IMR-90 (cell line): ENCODE measurements around the gene MMP21. TPM values are rescaled to one million over a fixed set of nuclear protein-coding genes. Genes with fewer than 3 reads are reported as not detected.

Source experiments
- ATAC-seq: fragments of 200-7000 bp; cut with Tn5 transposase; 2 replicates; pipeline ENCODE4 v1.9.1; 2020; ENCODE audit warnings: low read depth, mild to moderate bottlenecking, moderate library complexity
- BruUV-seq: library from RNA; stranded (reverse); fragments of 400-500 nt; replicated peaks from 2 replicates; lab custom pipeline; 2021; lab: Mats Ljungman, UMichigan
- CTCF ChIA-PET: fragments of 300-600 bp; formaldehyde crosslinking; extraction: SDS; loops from one replicate; lab custom pipeline; 2021; ENCODE audit warnings: antibody characterized with exemption; lab: Yijun Ruan, JAX
- POLR2A ChIA-PET: fragments of 300-600 bp; sonication (Branson Sonifier 250); formaldehyde crosslinking; loops from one replicate; lab custom pipeline; 2022; ENCODE audit warnings: antibody characterized with exemption; ENCODE audit not compliant: unreplicated experiment; lab: Charles Lee
- DNase-seq: peaks from one replicate; pipeline ENCODE4 v3.0.0; 2013
- H2AFZ ChIP-seq: replicated peaks from 2 replicates; pipeline ENCODE3; 2013; ENCODE audit warnings: low read length, mild to moderate bottlenecking; ENCODE audit not compliant: poor library complexity
- H2AK5ac ChIP-seq: 2 replicates; pipeline ENCODE4 v1.6.1; 2013; ENCODE audit warnings: low read depth, low read length, inconsistent platforms
- H2AK9ac ChIP-seq: replicated peaks from 2 replicates; pipeline ENCODE3; 2013; ENCODE audit warnings: mild to moderate bottlenecking, low read depth, low read length, moderate library complexity; ENCODE audit not compliant: poor library complexity
- H2BK120ac ChIP-seq: 2 replicates; pipeline ENCODE4 v1.6.1; 2013; ENCODE audit warnings: low read depth, low read length, inconsistent platforms
- H2BK15ac ChIP-seq: 3 replicates; pipeline ENCODE4 v1.6.1; 2013; ENCODE audit warnings: low read depth, low read length, inconsistent platforms
- H2BK20ac ChIP-seq: 2 replicates; pipeline ENCODE4 v1.6.1; 2013; ENCODE audit warnings: low read depth, mild to moderate bottlenecking, inconsistent platforms, low read length, moderate library complexity
- H2BK5ac ChIP-seq: 2 replicates; pipeline ENCODE4 v1.6.1; 2013; ENCODE audit warnings: mild to moderate bottlenecking, low read depth, low read length, inconsistent platforms; ENCODE audit not compliant: poor library complexity, severe bottlenecking
- H3K14ac ChIP-seq: replicated peaks from 2 replicates; pipeline ENCODE4 v1.6.1; 2013; ENCODE audit warnings: low read depth, low read length, inconsistent platforms
- H3K18ac ChIP-seq: 2 replicates; pipeline ENCODE4 v1.6.1; 2013; ENCODE audit warnings: low read depth, low read length, control low read depth
- H3K23ac ChIP-seq: 2 replicates; pipeline ENCODE4 v1.6.1; 2013; ENCODE audit warnings: low read depth, low read length, inconsistent platforms
- H3K27ac ChIP-seq: 2 replicates; pipeline ENCODE4 v1.5.1; 2013; ENCODE audit warnings: mild to moderate bottlenecking, control low read depth, low read length; ENCODE audit not compliant: insufficient read depth
- H3K27me3 ChIP-seq: 2 replicates; pipeline ENCODE4 v1.6.1; 2013; ENCODE audit warnings: low read length; ENCODE audit not compliant: control insufficient read depth, insufficient read depth
- H3K36me3 ChIP-seq: 2 replicates; pipeline ENCODE4 v1.6.1; 2013; ENCODE audit warnings: low read length, mixed read lengths; ENCODE audit not compliant: control insufficient read depth, insufficient read depth
- H3K4ac ChIP-seq: 2 replicates; pipeline ENCODE4 v1.6.1; 2013; ENCODE audit warnings: low read depth, low read length, inconsistent platforms
- H3K4me1 ChIP-seq: 2 replicates; pipeline ENCODE4 v1.6.1; 2013; ENCODE audit warnings: low read length, mixed read lengths; ENCODE audit not compliant: control insufficient read depth, insufficient read depth
- H3K4me2 ChIP-seq: 2 replicates; pipeline ENCODE4 v1.6.1; 2013; ENCODE audit warnings: low read depth, mild to moderate bottlenecking, control low read depth, low read length, moderate library complexity
- H3K4me3 ChIP-seq: 2 replicates; pipeline ENCODE4 v1.5.1; 2013; ENCODE audit warnings: low read depth, mild to moderate bottlenecking, control low read depth, low read length, moderate library complexity; ENCODE audit not compliant: insufficient read depth
- H3K56ac ChIP-seq: 2 replicates; pipeline ENCODE4 v1.6.1; 2013; ENCODE audit warnings: low read length, inconsistent platforms; ENCODE audit not compliant: insufficient read depth; ENCODE audit errors: extremely low read depth
- H3K79me1 ChIP-seq, 2 experiments: 2 replicates each; pipeline ENCODE4 v1.6.1; 2013; ENCODE audit warnings: low read length in 2 of 2, inconsistent platforms in 1 of 2, low read depth in 1 of 2
- H3K9ac ChIP-seq: 2 replicates; pipeline ENCODE4 v1.6.1; 2013; ENCODE audit warnings: low read depth, low read length, control low read depth
- H3K9me1 ChIP-seq: 2 replicates; pipeline ENCODE4 v1.6.1; 2013; ENCODE audit warnings: low read length, inconsistent platforms; ENCODE audit not compliant: insufficient read depth
- H3K9me3 ChIP-seq: 2 replicates; pipeline ENCODE4 v1.6.1; 2013; ENCODE audit warnings: low read length; ENCODE audit not compliant: control insufficient read depth, insufficient read depth
- H4K20me1 ChIP-seq: 2 replicates; pipeline ENCODE4 v1.6.1; 2013; ENCODE audit warnings: low read length, inconsistent platforms; ENCODE audit not compliant: insufficient read depth
- H4K5ac ChIP-seq: 2 replicates; pipeline ENCODE4 v1.6.1; 2013; ENCODE audit warnings: mild to moderate bottlenecking, low read depth, low read length, control low read depth
- H4K8ac ChIP-seq, 2 experiments: 2 replicates each; pipeline ENCODE4 v1.6.1; 2013; ENCODE audit warnings: low read depth in 2 of 2, low read length in 2 of 2, control low read depth in 1 of 2, inconsistent platforms in 1 of 2
- H4K91ac ChIP-seq: 2 replicates; pipeline ENCODE4 v1.6.1; 2013; ENCODE audit warnings: low read depth, low read length, inconsistent platforms; ENCODE audit not compliant: insufficient read depth
- BHLHE40 ChIP-seq: fragments of 150-350 bp; IDR thresholded peaks from 2 replicates; pipeline ENCODE4 v1.6.1; 2016; ENCODE audit warnings: mild to moderate bottlenecking, low read depth, low read length
- CEBPB ChIP-seq: IDR thresholded peaks from 2 replicates; pipeline ENCODE4 v1.6.1; 2012; ENCODE audit warnings: low read depth, low read length, improper control_type of control experiment
- CHD1 ChIP-seq: IDR thresholded peaks from 2 replicates; pipeline ENCODE4 v1.6.1; 2012; ENCODE audit warnings: low read depth, low read length, improper control_type of control experiment
- FOS ChIP-seq: fragments of 150-350 bp; IDR thresholded peaks from 2 replicates; pipeline ENCODE4 v1.6.1; 2016; ENCODE audit warnings: low read depth, low read length
- MAFK ChIP-seq: IDR thresholded peaks from 2 replicates; pipeline ENCODE4 v1.6.1; 2012; ENCODE audit warnings: low read depth, low read length, improper control_type of control experiment
- MAZ ChIP-seq: IDR thresholded peaks from 2 replicates; pipeline ENCODE4 v1.6.1; 2012; ENCODE audit warnings: low read depth, mild to moderate bottlenecking, low read length, improper control_type of control experiment, moderate library complexity, borderline replicate concordance
- MXI1 ChIP-seq: IDR thresholded peaks from 2 replicates; pipeline ENCODE4 v1.6.1; 2012; ENCODE audit warnings: low read depth, mild to moderate bottlenecking, low read length, moderate library complexity, borderline replicate concordance
- NFE2L2 ChIP-seq: fragments of 150-350 bp; IDR thresholded peaks from 2 replicates; pipeline ENCODE4 v1.6.1; 2016; ENCODE audit warnings: low read depth, mild to moderate bottlenecking, low read length
- POLR2A ChIP-seq: IDR thresholded peaks from 2 replicates; pipeline ENCODE4 v1.6.1; 2012; ENCODE audit warnings: mild to moderate bottlenecking, low read depth, low read length
- RAD21 ChIP-seq: IDR thresholded peaks from 2 replicates; pipeline ENCODE4 v1.6.1; 2012; ENCODE audit warnings: low read length, improper control_type of control experiment
- RCOR1 ChIP-seq: IDR thresholded peaks from 2 replicates; pipeline ENCODE4 v1.6.1; 2012; ENCODE audit warnings: mild to moderate bottlenecking, low read length, improper control_type of control experiment; ENCODE audit not compliant: insufficient replicate concordance
- RFX5 ChIP-seq: IDR thresholded peaks from 2 replicates; pipeline ENCODE4 v1.8.0; 2012; ENCODE audit warnings: low read depth, mild to moderate bottlenecking, low read length, moderate library complexity
- SMC3 ChIP-seq: fragments of 150-350 bp; IDR thresholded peaks from 2 replicates; pipeline ENCODE4 v1.6.1; 2016; ENCODE audit warnings: low read depth, mild to moderate bottlenecking, antibody characterized with exemption, low read length, moderate library complexity
- WGBS, 2 experiments: methylation state at CpG; one replicate each; pipeline versions ENCODE4 v1.1.5 to v1.1.7; 2013; ENCODE audit warnings: missing lambda C conversion rate in 2 of 2; ENCODE audit not compliant: insufficient read length in 1 of 2; ENCODE audit errors: extremely low coverage in 2 of 2; 5-methylcytosine and 5-hydroxymethylcytosine counted together
- dilution Hi-C: fragments of 300-500 bp; cut with HindIII; formaldehyde crosslinking; loops from one replicate; pipeline ENCODE4 v1.14.3; 2018; ENCODE audit warnings: low sequenced_read_pairs; ENCODE audit not compliant: unreplicated experiment
- in situ Hi-C: fragments of 300-500 bp; cut with MboI; formaldehyde crosslinking; loops from 3 replicates; pipeline ENCODE4 v1.14.3; 2019; ENCODE audit warnings: low sequenced_read_pairs, inconsistent platforms, mixed read lengths
- intact Hi-C: fragments of 100-400 bp; cut with micrococcal nuclease; formaldehyde crosslinking; loops from 2 replicates; pipeline ENCODE4 v1.10.0; 2022
- polyA plus RNA-seq, 3 experiments: library from polyadenylated mRNA; depleted of rRNA; stranded (reverse); fragments of >200 nt; gene quantifications; 2 replicates each; pipeline ENCODE4 v1.2.3, GENCODE V29; 2012; ENCODE audit warnings: low replicate concordance in 1 of 3
- total RNA-seq: library from RNA; depleted of rRNA; stranded (reverse); fragments of >200 nt; gene quantifications from 2 replicates; pipeline ENCODE4 v1.2.3, GENCODE V29; 2012
- TF ChIP-seq, protein P1 (sequence below): fragments of 150-350 bp; IDR thresholded peaks from 2 replicates; pipeline ENCODE4 v1.6.1; 2017; ENCODE audit warnings: mild to moderate bottlenecking, antibody characterized with exemption, low read length, low read depth
- TF ChIP-seq, protein P2 (sequence below): fragments of 150-350 bp; IDR thresholded peaks from 2 replicates; pipeline ENCODE4 v1.6.1; 2016; ENCODE audit warnings: low read depth, mild to moderate bottlenecking, low read length, moderate library complexity, borderline replicate concordance
- TF ChIP-seq, protein P3 (sequence below): conservative IDR thresholded peaks from 2 replicates; pipeline ENCODE4 v1.5.1; 2012; ENCODE audit warnings: mild to moderate bottlenecking, low read depth, low read length, improper control_type of control experiment

The MMP21 gene
- total and polyA plus RNA-seq, 2 of the 4 experiments (the other 2 are of a cell fraction) = not detected

DNA sequence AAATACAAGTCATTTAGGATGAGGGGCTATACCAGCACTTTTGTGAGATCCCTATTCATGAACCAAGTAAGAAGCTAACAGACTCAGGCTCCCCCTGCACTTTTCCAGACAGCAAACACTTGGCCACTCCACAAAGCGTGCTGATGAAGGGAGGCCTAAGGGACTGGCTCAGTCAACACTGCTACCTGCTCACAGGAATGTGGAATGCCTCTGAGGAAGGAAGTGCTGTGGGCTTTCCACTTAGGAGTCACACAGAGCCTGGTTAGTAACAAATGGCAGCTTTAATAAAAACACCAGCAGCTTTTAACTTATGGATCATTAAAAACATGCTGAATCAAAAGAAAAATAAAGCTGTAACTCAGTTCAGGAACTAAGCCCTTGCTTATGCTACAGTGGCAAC is 32.4 kb upstream of the MMP21 start:
- Histone ChIP-seq H3K14ac (no peak overlapping the region), H3K23ac (no peak overlapping the region), H3K79me1 (no peaks in the 10 kb centered on the region), H2BK120ac (no peak overlapping the region), H3K27ac (no peak overlapping the region), H3K4me1 (no peaks in the 10 kb centered on the region), H4K91ac (no peak overlapping the region), H4K20me1 (no peaks in the 10 kb centered on the region), H3K36me3 (peaks cover 41% of the 10 kb centered on the region), H2BK20ac (no peak overlapping the region), H3K9me1 (no peaks in the 10 kb centered on the region; the same call in 1 of the 2 replicates), H2BK15ac (no peak overlapping the region), H3K4me3 (no peak overlapping the region), H3K27me3 (no peaks in the 10 kb centered on the region), H2AK5ac (no peak overlapping the region), H2BK5ac (no peak overlapping the region), H3K18ac (no peak overlapping the region), H3K4me2 (no peak overlapping the region), H4K5ac (no peak overlapping the region), H3K4ac (no peak overlapping the region), H3K9ac (no peak overlapping the region), H2AFZ (no peak overlapping the region), H3K56ac (no peak overlapping the region), H2AK9ac (no peak overlapping the region), H4K8ac (no peak overlapping the region), H3K9me3 (no peaks in the 10 kb centered on the region)
- WGBS, 2 experiments = no CpG with 5 or more reads among the region's 1 CpG
- CTCF ChIA-PET = interaction anchor here (1.2 kb wide), 1 partner anchor 11 kb away, joined by 4 read pairs; no protein-coding TSS in a partner anchor
- POLR2A ChIA-PET = no interaction called here
- ATAC-seq = no peak
- in situ Hi-C loops (no loop called here), dilution Hi-C loops (no loop called here), intact Hi-C loops (no loop called here)
- BruUV-seq = no TSS peak
- DNase-seq = no peak
- TF ChIP-seq, protein P1, sequence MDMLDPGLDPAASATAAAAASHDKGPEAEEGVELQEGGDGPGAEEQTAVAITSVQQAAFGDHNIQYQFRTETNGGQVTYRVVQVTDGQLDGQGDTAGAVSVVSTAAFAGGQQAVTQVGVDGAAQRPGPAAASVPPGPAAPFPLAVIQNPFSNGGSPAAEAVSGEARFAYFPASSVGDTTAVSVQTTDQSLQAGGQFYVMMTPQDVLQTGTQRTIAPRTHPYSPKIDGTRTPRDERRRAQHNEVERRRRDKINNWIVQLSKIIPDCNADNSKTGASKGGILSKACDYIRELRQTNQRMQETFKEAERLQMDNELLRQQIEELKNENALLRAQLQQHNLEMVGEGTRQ = no peak
- no peak for TF ChIP-seq MAZ
- TF ChIP-seq MXI1 = no peak
- TF ChIP-seq CHD1 = no peak
- no peak for TF ChIP-seq SMC3
- TF ChIP-seq CEBPB = no peak
- TF ChIP-seq NFE2L2 = no peak
- no peak for TF ChIP-seq MAFK
- TF ChIP-seq, protein P2, sequence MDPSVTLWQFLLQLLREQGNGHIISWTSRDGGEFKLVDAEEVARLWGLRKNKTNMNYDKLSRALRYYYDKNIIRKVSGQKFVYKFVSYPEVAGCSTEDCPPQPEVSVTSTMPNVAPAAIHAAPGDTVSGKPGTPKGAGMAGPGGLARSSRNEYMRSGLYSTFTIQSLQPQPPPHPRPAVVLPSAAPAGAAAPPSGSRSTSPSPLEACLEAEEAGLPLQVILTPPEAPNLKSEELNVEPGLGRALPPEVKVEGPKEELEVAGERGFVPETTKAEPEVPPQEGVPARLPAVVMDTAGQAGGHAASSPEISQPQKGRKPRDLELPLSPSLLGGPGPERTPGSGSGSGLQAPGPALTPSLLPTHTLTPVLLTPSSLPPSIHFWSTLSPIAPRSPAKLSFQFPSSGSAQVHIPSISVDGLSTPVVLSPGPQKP = no peak
- TF ChIP-seq RAD21 = no peak
- no peak for TF ChIP-seq FOS
- TF ChIP-seq POLR2A = no peak
- TF ChIP-seq BHLHE40 = no peak
- TF ChIP-seq RCOR1 = no peak
- no peak for TF ChIP-seq RFX5
- TF ChIP-seq, protein P3, sequence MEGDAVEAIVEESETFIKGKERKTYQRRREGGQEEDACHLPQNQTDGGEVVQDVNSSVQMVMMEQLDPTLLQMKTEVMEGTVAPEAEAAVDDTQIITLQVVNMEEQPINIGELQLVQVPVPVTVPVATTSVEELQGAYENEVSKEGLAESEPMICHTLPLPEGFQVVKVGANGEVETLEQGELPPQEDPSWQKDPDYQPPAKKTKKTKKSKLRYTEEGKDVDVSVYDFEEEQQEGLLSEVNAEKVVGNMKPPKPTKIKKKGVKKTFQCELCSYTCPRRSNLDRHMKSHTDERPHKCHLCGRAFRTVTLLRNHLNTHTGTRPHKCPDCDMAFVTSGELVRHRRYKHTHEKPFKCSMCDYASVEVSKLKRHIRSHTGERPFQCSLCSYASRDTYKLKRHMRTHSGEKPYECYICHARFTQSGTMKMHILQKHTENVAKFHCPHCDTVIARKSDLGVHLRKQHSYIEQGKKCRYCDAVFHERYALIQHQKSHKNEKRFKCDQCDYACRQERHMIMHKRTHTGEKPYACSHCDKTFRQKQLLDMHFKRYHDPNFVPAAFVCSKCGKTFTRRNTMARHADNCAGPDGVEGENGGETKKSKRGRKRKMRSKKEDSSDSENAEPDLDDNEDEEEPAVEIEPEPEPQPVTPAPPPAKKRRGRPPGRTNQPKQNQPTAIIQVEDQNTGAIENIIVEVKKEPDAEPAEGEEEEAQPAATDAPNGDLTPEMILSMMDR = no peak
